PFSK-1 (cell line): ENCODE results near the gene FN1.

Experiments
- FOXP2 ChIP-seq: optimal IDR thresholded peaks from 2 replicates; pipeline ENCODE3; 2011; ENCODE audit warnings: borderline replicate concordance, control low read depth, inconsistent platforms; ENCODE audit not compliant: insufficient read depth; ENCODE audit errors: extremely low read length, extremely low read depth
- POLR2AphosphoS5 ChIP-seq: IDR thresholded peaks from 2 replicates; pipeline ENCODE4 v1.6.1; 2012; ENCODE audit warnings: low read depth, mild to moderate bottlenecking, control low read depth, low read length, moderate library complexity
- SIN3A ChIP-seq: IDR thresholded peaks from 2 replicates; pipeline ENCODE4 v1.6.1; 2012; ENCODE audit warnings: mild to moderate bottlenecking, low read length, moderate library complexity, borderline replicate concordance; ENCODE audit not compliant: insufficient read depth
- TAF1 ChIP-seq: IDR thresholded peaks from 2 replicates; pipeline ENCODE4 v1.6.1; 2012; ENCODE audit warnings: low read length, control low read depth, borderline replicate concordance; ENCODE audit not compliant: insufficient read depth
- TF ChIP-seq, protein P1 (sequence below), 2 experiments: IDR thresholded peaks; 2 replicates each; pipeline versions ENCODE4 v1.6.1 to v1.8.0; 2011 to 2012; ENCODE audit warnings: low read depth in 2 of 2, low read length in 2 of 2, control low read depth in 1 of 2, inconsistent platforms in 1 of 2, mild to moderate bottlenecking in 1 of 2, moderate library complexity in 1 of 2; ENCODE audit not compliant: insufficient read depth in 1 of 2

Gene FN1

DNA sequence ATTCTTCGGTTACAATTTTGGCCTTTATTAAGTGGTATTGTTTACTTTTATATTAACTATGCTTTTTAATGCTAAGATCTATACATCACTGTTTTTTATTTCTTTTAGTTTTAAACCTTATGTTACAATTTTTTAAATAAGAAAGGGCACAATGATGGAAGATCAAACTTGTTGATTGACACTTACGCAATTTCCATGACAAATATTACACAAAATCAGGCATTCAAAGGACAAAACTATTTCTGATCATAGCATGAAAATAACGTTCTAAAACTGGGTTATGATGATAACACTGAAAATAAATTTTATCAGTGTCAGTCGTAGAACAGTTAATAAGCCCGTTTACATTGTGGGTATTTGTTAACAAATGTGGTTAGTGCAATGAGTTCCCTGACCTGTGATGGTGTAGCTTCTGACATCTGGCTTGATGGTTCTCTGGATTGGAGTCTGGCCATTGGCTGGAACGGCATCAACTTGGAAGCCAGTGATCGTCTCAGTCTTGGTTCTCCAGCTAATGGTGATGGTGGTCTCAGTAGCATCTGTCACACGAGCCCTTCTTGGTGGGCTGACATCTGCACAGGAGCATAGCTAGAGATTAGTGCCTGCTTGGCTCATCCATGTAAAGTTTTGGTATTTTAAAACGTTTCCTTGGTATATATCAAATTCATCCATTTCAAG lies 59.6 kb downstream of the FN1 start:
- TF ChIP-seq SIN3A, result no peak
- TF ChIP-seq, protein P1, sequence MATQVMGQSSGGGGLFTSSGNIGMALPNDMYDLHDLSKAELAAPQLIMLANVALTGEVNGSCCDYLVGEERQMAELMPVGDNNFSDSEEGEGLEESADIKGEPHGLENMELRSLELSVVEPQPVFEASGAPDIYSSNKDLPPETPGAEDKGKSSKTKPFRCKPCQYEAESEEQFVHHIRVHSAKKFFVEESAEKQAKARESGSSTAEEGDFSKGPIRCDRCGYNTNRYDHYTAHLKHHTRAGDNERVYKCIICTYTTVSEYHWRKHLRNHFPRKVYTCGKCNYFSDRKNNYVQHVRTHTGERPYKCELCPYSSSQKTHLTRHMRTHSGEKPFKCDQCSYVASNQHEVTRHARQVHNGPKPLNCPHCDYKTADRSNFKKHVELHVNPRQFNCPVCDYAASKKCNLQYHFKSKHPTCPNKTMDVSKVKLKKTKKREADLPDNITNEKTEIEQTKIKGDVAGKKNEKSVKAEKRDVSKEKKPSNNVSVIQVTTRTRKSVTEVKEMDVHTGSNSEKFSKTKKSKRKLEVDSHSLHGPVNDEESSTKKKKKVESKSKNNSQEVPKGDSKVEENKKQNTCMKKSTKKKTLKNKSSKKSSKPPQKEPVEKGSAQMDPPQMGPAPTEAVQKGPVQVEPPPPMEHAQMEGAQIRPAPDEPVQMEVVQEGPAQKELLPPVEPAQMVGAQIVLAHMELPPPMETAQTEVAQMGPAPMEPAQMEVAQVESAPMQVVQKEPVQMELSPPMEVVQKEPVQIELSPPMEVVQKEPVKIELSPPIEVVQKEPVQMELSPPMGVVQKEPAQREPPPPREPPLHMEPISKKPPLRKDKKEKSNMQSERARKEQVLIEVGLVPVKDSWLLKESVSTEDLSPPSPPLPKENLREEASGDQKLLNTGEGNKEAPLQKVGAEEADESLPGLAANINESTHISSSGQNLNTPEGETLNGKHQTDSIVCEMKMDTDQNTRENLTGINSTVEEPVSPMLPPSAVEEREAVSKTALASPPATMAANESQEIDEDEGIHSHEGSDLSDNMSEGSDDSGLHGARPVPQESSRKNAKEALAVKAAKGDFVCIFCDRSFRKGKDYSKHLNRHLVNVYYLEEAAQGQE (IDR thresholded peaks at IDR 0.05; ENCODE audit: insufficient read depth in 1 of 2, low read depth in 2 of 2, low read length in 2 of 2), result no peak
- TF ChIP-seq TAF1, result no peak
- TF ChIP-seq FOXP2, result no peak
- TF ChIP-seq POLR2AphosphoS5, result no peak

DNA sequence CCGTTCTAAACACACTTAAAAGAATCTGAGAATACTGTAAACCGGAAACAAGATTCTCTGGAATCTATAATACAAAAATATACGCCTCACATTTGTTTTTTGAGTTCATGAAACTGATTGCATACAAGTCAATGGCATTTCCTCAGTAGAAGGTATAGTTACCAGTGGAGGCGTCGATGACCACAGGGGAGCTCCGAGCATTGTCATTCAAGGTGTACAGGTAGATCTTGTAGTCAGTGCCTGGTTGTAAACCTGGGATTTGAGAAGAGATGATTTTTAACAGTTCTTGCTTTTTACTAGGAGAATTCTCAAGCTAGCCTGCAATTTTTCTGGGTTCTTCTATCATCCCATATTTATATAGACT lies 60.4 kb downstream of the FN1 start:
- TF ChIP-seq TAF1 (no peak), POLR2AphosphoS5 (no peak), FOXP2 (no peak), SIN3A (no peak)
- TF ChIP-seq, protein P1 (IDR thresholded peaks at IDR 0.05; ENCODE audit: insufficient read depth in 1 of 2, low read depth in 2 of 2, low read length in 2 of 2), result no peak

DNA sequence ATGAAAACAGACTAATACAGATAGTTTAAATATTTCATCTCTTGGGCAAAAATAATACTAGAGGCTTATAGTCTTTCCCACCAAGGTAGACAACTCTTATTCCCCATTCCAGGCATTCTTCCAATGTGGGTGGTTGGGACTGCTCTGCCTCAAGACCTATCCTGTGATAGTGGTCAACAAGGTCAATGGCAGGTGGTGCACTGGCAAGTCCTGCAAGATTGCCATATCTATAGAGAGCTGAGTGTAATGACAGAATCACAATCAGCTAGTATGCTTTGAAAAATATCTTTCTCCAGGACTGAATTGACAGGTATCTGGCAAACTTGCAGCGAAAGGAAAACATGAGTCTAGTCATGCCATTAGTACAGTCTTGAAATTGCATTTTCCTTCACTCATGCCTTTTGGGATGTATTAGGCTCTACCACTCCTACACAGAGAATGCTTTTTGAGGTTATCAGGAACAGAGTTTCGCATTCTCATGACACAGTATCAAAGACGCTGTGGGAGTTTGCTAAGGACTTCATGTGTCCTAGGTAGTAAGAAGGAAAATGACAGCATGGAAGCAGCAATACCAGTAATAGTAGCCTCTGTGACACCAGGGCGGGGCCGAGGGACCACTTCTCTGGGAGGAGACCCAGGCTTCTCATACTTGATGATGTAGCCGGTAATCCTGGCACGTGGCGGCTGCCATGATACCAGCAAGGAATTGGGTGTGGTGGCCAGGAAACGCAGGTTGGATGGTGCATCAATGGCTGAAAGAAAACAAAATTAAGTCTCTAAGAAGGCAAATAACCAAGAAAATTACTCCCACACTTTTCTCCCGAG lies 61.0 kb downstream of the FN1 start:
- TF ChIP-seq, protein P1 (IDR thresholded peaks at IDR 0.05; ENCODE audit: insufficient read depth in 1 of 2, low read depth in 2 of 2, low read length in 2 of 2), result no peak
- TF ChIP-seq TAF1 (no peak), FOXP2 (no peak), POLR2AphosphoS5 (no peak), SIN3A (no peak)

DNA sequence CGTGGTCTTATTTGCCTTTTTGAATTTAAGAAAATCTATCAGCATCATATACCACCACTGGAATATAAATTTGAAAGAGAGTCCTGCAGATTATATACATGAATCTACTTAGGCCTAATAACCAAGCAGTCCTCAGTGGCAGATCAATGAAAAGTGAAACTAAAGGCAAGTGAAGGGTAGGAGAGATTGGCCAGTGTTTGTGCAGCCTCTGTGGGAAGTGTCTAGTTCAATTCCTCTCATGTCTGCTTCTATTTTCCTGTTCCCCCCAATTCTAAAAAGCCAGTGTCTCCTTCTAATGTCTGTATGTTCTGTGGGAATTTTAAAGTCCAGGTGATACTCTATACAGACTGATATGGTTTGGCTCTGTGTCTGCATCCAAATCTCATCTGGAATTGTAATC lies 61.9 kb downstream of the FN1 start:
- TF ChIP-seq FOXP2 (no peak), POLR2AphosphoS5 (no peak), SIN3A (no peak)
- TF ChIP-seq, protein P1 (IDR thresholded peaks at IDR 0.05; ENCODE audit: insufficient read depth in 1 of 2, low read depth in 2 of 2, low read length in 2 of 2), result no peak
